ENCODE measurements around the gene SH2D4B. TPM values are rescaled to one million over a fixed set of nuclear protein-coding genes. Genes with fewer than 3 reads are reported as not detected.
"Not testable (repeated sequence)": the region's sequence is repeated elsewhere in the genome, so short reads cannot be mapped to it uniquely, and the experiment has no call there.

Gene SH2D4B
- total RNA-seq, 1 experiment from 2014 or later: not detected

- no peak for DNase-seq (ENCODE audit: low spot score)
- in situ Hi-C loops (cut with HindIII; ENCODE audit: low sequenced_read_pairs): no loop called here
These were observed 931 bp downstream of the SH2D4B start for GRCh38 chr10:80538481-80539185.

- DNase-seq (ENCODE audit: low spot score): no peak
- in situ Hi-C loops (cut with HindIII; ENCODE audit: low sequenced_read_pairs): no loop called here
These were observed 1.8 kb downstream of the SH2D4B start for GRCh38 chr10:80539421-80540031.

- in situ Hi-C loops (cut with HindIII; ENCODE audit: low sequenced_read_pairs): no loop called here
- no peak for DNase-seq (ENCODE audit: low spot score)
These were observed 2.4 kb downstream of the SH2D4B start for GRCh38 chr10:80540136-80540535.

GRCh38 chr10:80540618-80540980, 2.9 kb downstream of the SH2D4B start:
- in situ Hi-C loops (cut with HindIII; ENCODE audit: low sequenced_read_pairs): no loop called here
- no peak for DNase-seq (ENCODE audit: low spot score)

GRCh38 chr10:80540981-80541750, 3.5 kb downstream of the SH2D4B start:
- no peak for DNase-seq (ENCODE audit: low spot score)
- in situ Hi-C loops (cut with HindIII; ENCODE audit: low sequenced_read_pairs): no loop called here

- in situ Hi-C loops (cut with HindIII; ENCODE audit: low sequenced_read_pairs): no loop called here
- no peak for DNase-seq (ENCODE audit: low spot score)
These were observed 4.4 kb downstream of the SH2D4B start for GRCh38 chr10:80542053-80542452.

GRCh38 chr10:80542652-80543318, 5.1 kb downstream of the SH2D4B start:
- DNase-seq (ENCODE audit: low spot score): no peak
- in situ Hi-C loops (cut with HindIII; ENCODE audit: low sequenced_read_pairs): no loop called here

GRCh38 chr10:80543319-80543672, 5.6 kb downstream of the SH2D4B start:
- DNase-seq (ENCODE audit: low spot score); in situ Hi-C loops (cut with HindIII; ENCODE audit: low sequenced_read_pairs): not testable (repeated sequence)

GRCh38 chr10:80544316-80544953, 6.7 kb downstream of the SH2D4B start:
- in situ Hi-C loops (cut with HindIII; ENCODE audit: low sequenced_read_pairs): no loop called here
- no peak for DNase-seq (ENCODE audit: low spot score)

- in situ Hi-C loops (cut with HindIII; ENCODE audit: low sequenced_read_pairs): no loop called here
- no peak for DNase-seq (ENCODE audit: low spot score)
These were observed 7.7 kb downstream of the SH2D4B start for GRCh38 chr10:80545258-80545881.

- in situ Hi-C loops (cut with HindIII; ENCODE audit: low sequenced_read_pairs): no loop called here
- DNase-seq (ENCODE audit: low spot score): no peak
These were observed 14.5 kb downstream of the SH2D4B start for GRCh38 chr10:80552151-80552646.

GRCh38 chr10:80553436-80553835, 15.7 kb downstream of the SH2D4B start:
- no peak for DNase-seq (ENCODE audit: low spot score)
- in situ Hi-C loops (cut with HindIII; ENCODE audit: low sequenced_read_pairs): no loop called here

GRCh38 chr10:80554050-80554449, 16.3 kb downstream of the SH2D4B start:
- in situ Hi-C loops (cut with HindIII; ENCODE audit: low sequenced_read_pairs): no loop called here
- no peak for DNase-seq (ENCODE audit: low spot score)

GRCh38 chr10:80555415-80555814, 17.7 kb downstream of the SH2D4B start:
- in situ Hi-C loops (cut with HindIII; ENCODE audit: low sequenced_read_pairs): no loop called here
- no peak for DNase-seq (ENCODE audit: low spot score)

- in situ Hi-C loops (cut with HindIII; ENCODE audit: low sequenced_read_pairs): no loop called here
- no peak for DNase-seq (ENCODE audit: low spot score)
These were observed 24.2 kb downstream of the SH2D4B start for GRCh38 chr10:80561950-80562349.

GRCh38 chr10:80567292-80567691, 29.6 kb downstream of the SH2D4B start:
- in situ Hi-C loops (cut with HindIII; ENCODE audit: low sequenced_read_pairs): no loop called here
- no peak for DNase-seq (ENCODE audit: low spot score)

- no peak for DNase-seq (ENCODE audit: low spot score)
- in situ Hi-C loops (cut with HindIII; ENCODE audit: low sequenced_read_pairs): no loop called here
These were observed 31.6 kb downstream of the SH2D4B start for GRCh38 chr10:80569131-80569895.

GRCh38 chr10:80571352-80571751, 33.6 kb downstream of the SH2D4B start:
- in situ Hi-C loops (cut with HindIII; ENCODE audit: low sequenced_read_pairs): no loop called here
- DNase-seq (ENCODE audit: low spot score): no peak
